Measurements from ENCODE around the gene SEMA4B.

- TF ChIP-seq, protein P1, sequence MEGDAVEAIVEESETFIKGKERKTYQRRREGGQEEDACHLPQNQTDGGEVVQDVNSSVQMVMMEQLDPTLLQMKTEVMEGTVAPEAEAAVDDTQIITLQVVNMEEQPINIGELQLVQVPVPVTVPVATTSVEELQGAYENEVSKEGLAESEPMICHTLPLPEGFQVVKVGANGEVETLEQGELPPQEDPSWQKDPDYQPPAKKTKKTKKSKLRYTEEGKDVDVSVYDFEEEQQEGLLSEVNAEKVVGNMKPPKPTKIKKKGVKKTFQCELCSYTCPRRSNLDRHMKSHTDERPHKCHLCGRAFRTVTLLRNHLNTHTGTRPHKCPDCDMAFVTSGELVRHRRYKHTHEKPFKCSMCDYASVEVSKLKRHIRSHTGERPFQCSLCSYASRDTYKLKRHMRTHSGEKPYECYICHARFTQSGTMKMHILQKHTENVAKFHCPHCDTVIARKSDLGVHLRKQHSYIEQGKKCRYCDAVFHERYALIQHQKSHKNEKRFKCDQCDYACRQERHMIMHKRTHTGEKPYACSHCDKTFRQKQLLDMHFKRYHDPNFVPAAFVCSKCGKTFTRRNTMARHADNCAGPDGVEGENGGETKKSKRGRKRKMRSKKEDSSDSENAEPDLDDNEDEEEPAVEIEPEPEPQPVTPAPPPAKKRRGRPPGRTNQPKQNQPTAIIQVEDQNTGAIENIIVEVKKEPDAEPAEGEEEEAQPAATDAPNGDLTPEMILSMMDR (IDR thresholded peaks at IDR 0.05; ENCODE audit: insufficient read depth, low read length): no peak
- TF ChIP-seq POLR2AphosphoS5 (IDR thresholded peaks at IDR 0.05; ENCODE audit: low read depth) (no peak), SPI1 (IDR thresholded peaks at IDR 0.05; ENCODE audit: borderline replicate concordance, low read depth) (no peak), REST (IDR thresholded peaks at IDR 0.05; ENCODE audit: insufficient replicate concordance, low read depth) (no peak), GABPA (IDR thresholded peaks at IDR 0.05; ENCODE audit: low read depth) (no peak)
These were observed 9.9 kb downstream of the SEMA4B start for GRCh38 chr15:90211009-90211408.

Data from HL-60 (cell line).